GM18502 (cell line): ENCODE results near the gene PRDM1.

ENCODE experiments used
- ATAC-seq: cut with Tn5 transposase; IDR thresholded peaks from one replicate; pipeline ENCODE4 v1.9.1; 2021; ENCODE audit warnings: mild to moderate bottlenecking; ENCODE audit not compliant: unreplicated experiment, poor library complexity

Gene PRDM1

DNA sequence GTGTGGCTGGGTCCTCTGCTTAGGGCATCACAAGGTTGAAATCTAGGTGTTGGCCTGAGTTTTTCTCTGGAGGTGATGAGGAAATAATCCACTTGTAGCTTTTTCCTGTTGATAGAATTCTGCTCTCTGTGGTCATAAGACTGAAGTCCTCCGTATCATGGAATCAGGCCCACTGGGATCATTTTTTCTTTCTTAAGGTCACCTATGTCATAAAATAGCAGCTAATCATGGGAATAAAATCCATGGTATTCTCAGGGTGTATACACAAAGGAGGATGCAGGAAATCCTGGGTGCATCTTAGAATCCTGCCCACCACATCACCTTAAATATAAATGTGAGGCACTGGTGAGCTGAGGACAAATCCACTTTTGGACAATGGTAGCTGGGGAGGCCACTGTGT, 72.7 kb downstream of the PRDM1 start:
- ATAC-seq = no peak
